ENCODE results near the gene SLC6A8. TPM values are rescaled to one million over a fixed set of nuclear protein-coding genes. Genes with fewer than 3 reads are reported as not detected.
"Not testable (repeated sequence)": the region's sequence is repeated elsewhere in the genome, so short reads cannot be mapped to it uniquely, and the experiment has no call there.

The SLC6A8 gene
- total and polyA plus RNA-seq, 4 experiments from 2014 or later: 0.11 to 1.4 (median 0.53) TPM

DNA sequence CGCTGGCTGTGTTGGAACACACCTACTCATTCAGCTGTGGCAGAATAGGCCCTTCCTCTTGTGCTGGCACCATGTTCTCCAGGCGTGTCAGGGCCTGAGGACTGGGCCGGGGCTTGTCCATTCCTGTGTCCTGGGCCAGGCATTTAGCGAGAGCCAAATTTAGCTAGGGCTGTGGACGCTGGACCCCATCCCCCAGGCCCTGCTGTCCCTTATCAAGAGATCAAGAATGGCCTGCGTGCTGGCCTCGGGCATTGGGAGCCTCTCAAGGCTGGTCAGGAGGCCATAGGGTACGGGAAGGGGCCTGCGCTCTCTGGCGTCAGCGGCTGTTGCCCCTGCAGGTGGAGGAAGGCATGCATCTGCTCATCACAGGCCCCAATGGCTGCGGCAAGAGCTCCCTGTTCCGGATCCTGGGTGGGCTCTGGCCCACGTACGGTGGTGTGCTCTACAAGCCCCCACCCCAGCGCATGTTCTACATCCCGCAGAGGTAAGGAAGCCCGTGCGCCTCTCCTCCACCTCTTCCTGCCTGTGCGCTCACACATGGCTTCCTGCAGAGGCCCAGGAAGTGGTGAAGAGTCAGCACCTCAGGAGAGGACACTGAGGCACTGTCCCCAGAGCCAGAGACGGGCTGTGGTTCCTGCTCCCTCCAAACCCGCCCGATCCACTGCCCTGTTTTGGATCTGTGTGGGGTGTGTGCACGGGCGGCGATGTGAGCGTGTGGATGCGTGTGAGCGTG lies 52.2 kb downstream of the SLC6A8 start:
- DNase-seq: peak in 3 of 5 donors; percentile 31 to 37 (median 32)
- Mint-ChIP-seq H3K27me3 (no peaks in the 10 kb centered on the region), H3K9me3 (no peaks in the 10 kb centered on the region), H3K36me3 (peaks cover 5 to 7% of the 10 kb centered on the region in 2 donors), H3K4me3 (peak overlapping the region; percentile 60 to 83 (median 80)), H3K27ac (peak overlapping the region in 4 of 7 donors; percentile 60 to 88 (median 73)), H3K4me1 (peaks cover 13 to 36% (median 19%) of the 10 kb centered on the region in 4 donors)
- intact Hi-C loops (cut with micrococcal nuclease): no loop called here
- H3K4me1 ChIP-seq (ENCODE audit: insufficient read depth, low read length): peaks cover 20% of the 10 kb centered on the region
- no peaks in the 10 kb centered on the region for H3K9me3 ChIP-seq (ENCODE audit: control insufficient read depth in 1 of 2, low read length in 2 of 2)
- peak overlapping the region in 1 of 2 donors; percentile 14 for H3K4me3 ChIP-seq (ENCODE audit: low read length in 2 of 2)
- H3K36me3 ChIP-seq (ENCODE audit: insufficient read depth, low read length): no peaks in the 10 kb centered on the region
- POLR2A ChIA-PET (ENCODE audit: partially characterized antibody): interaction anchor here (1.0 to 1.3 kb wide), 3 partner anchors 55 to 196 kb away, joined by 3 read pairs; partner anchors contain the start of genes IDH3G and SSR4
- CTCF ChIA-PET (ENCODE audit: partially characterized antibody): no interaction called here
- peak overlapping the region; percentile 14 for H3K27ac ChIP-seq (ENCODE audit: low read depth, low read length)
- no peaks in the 10 kb centered on the region for H3K27me3 ChIP-seq (ENCODE audit: insufficient read depth, low read length)

DNA sequence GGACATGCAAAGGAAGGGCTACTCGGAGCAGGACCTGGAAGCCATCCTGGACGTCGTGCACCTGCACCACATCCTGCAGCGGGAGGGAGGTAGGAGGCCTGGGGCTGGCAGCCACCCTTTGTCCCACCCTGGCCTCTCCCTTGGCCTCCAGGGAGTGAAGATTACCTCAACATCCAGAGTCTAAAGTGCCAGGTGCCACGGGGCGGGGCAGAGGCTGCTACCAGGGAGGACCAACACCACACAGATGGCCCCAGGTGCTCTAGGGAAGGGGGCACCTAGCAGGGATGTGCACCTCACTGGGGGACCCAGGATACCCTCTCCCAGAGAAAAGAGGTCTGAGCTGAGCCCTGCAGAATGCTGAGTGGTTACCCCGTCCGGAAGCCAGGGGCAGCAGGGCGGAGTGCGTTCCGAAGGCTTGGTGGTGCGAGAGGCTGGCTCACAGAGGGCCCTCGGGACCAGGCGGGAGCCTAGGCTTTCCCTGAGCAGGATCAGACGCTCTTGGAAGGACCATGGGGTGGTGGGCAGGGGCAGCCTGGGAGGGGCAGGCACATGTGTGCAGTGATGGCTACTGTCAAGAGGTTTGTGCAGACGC lies 53.0 kb downstream of the SLC6A8 start:
- Histone ChIP-seq H3K27me3 (ENCODE audit: insufficient read depth, low read length) (no peaks in the 10 kb centered on the region), H3K4me1 (ENCODE audit: insufficient read depth, low read length) (peaks cover 16% of the 10 kb centered on the region), H3K27ac (ENCODE audit: low read depth, low read length) (no peak overlapping the region), H3K36me3 (ENCODE audit: insufficient read depth, low read length) (no peaks in the 10 kb centered on the region), H3K9me3 (ENCODE audit: control insufficient read depth in 1 of 2, low read length in 2 of 2) (no peaks in the 10 kb centered on the region), H3K4me3 (ENCODE audit: low read length in 2 of 2) (no peak overlapping the region)
- intact Hi-C loops (cut with micrococcal nuclease): no loop called here
- H3K9me3 Mint-ChIP-seq: no peaks in the 10 kb centered on the region
- H3K4me1 Mint-ChIP-seq: peaks cover 6 to 28% (median 11%) of the 10 kb centered on the region in 4 donors
- H3K27me3 Mint-ChIP-seq: no peaks in the 10 kb centered on the region
- H3K4me3 Mint-ChIP-seq: peak overlapping the region; percentile 48 to 83 (median 80)
- H3K27ac Mint-ChIP-seq: peak overlapping the region in 3 of 7 donors; percentile 60 to 88 (median 78)
- ChIA-PET POLR2A (ENCODE audit: partially characterized antibody) (interaction anchor here (1.0 to 1.3 kb wide), 2 partner anchors 54 to 195 kb away, joined by 3 read pairs; partner anchors contain the start of genes IDH3G and SSR4), CTCF (ENCODE audit: partially characterized antibody) (no interaction called here)
- no peak for DNase-seq
- peaks cover 0 to 3% of the 10 kb centered on the region in 2 donors for H3K36me3 Mint-ChIP-seq

DNA sequence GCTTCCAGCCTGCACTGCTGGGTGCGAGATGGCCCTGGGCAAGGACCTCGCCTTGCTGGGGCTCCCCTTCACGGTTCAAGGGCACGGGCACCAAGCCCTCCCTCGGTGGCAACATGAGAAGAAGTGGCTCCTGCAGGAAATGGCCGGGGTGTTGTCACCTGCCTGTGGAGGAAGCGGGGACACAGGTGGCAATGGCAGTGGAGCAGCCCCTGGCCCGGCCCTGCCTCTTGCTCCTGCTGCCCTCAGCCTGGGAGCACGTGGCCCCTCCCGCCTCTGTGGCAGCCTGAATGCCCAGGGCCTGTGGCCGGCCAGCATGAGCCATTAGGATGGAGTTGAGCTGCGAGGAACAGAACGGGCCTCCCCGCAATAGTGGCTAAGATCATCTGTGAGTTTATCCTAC lies 53.7 kb downstream of the SLC6A8 start:
- Mint-ChIP-seq H3K4me3 (peak overlapping the region in 4 of 8 donors; percentile 62 to 83 (median 74)), H3K27me3 (peaks cover 0 to 1% of the 10 kb centered on the region in 2 donors), H3K9me3 (peaks cover 0 to 2% (median 0%) of the 10 kb centered on the region in 8 donors), H3K27ac (peak overlapping the region in 2 of 7 donors; percentile 70 to 77), H3K4me1 (peaks cover 6 to 28% (median 12%) of the 10 kb centered on the region in 4 donors), H3K36me3 (peaks cover 0 to 2% of the 10 kb centered on the region in 2 donors)
- Histone ChIP-seq H3K4me3 (ENCODE audit: low read length in 2 of 2) (no peak overlapping the region), H3K4me1 (ENCODE audit: insufficient read depth, low read length) (peaks cover 16% of the 10 kb centered on the region), H3K27me3 (ENCODE audit: insufficient read depth, low read length) (no peaks in the 10 kb centered on the region), H3K9me3 (ENCODE audit: control insufficient read depth in 1 of 2, low read length in 2 of 2) (no peaks in the 10 kb centered on the region), H3K36me3 (ENCODE audit: insufficient read depth, low read length) (no peaks in the 10 kb centered on the region), H3K27ac (ENCODE audit: low read depth, low read length) (no peak overlapping the region)
- ChIA-PET CTCF (ENCODE audit: partially characterized antibody) (no interaction called here), POLR2A (ENCODE audit: partially characterized antibody) (interaction anchor here (1.0 kb wide), 1 partner anchor 194 kb away, joined by 3 read pairs; no protein-coding TSS in a partner anchor)
- intact Hi-C loops (cut with micrococcal nuclease): no loop called here
- no peak for DNase-seq

DNA sequence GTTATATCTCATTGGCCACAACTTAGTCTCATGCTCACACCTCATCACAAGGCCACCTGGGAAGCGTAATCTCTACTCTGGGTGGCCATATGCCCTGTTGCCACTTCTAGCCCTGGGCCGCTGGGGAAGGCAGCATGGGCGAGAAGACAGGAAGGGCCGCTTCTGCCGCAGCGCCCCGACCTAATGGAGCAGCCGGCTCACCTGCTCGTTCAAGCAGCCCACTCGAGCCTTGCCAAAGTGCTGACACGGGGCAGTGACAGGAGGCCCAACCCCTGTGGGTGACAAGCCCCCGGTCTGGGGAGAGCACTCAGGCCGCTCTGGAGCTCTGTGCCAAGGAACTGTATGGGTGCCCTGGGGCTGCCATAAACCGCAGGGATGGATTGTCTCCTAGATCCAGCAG lies 54.4 kb downstream of the SLC6A8 start:
- peak overlapping the region in 1 of 7 donors; percentile 41 for H3K27ac Mint-ChIP-seq
- CTCF ChIA-PET (ENCODE audit: partially characterized antibody); intact Hi-C loops (cut with micrococcal nuclease): not testable (repeated sequence)

DNA sequence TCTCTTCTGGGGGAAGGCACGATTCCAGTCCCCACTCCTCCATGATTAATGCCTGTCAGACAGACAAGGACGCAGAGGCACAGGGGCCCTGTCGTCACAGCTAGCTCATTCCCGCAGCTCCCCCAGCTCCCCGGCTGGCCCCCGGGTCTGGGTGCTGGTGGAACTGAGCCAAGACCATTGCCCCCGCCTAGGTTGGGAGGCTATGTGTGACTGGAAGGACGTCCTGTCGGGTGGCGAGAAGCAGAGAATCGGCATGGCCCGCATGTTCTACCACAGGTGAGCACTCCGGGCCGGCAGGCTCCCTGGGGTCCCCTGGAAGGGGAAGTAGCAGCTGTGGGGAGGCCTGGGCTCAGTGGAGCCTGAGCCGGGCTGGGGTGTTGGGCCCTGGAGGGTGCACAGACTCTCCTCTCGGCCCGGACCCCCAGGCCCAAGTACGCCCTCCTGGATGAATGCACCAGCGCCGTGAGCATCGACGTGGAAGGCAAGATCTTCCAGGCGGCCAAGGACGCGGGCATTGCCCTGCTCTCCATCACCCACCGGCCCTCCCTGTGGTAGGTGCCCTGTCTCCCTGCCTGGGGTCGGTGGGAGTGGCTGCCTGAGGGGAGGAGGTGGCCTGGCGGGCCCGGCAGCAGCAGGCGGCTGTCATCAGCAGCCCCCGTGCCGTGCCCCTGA lies 55.2 kb downstream of the SLC6A8 start:
- not testable (repeated sequence) for H3K27ac Mint-ChIP-seq, H3K36me3 Mint-ChIP-seq

More for the DNA sequence above, 54.4 kb downstream of the SLC6A8 start:
- H3K36me3 Mint-ChIP-seq; H3K27me3 Mint-ChIP-seq; H3K36me3 ChIP-seq (ENCODE audit: insufficient read depth, low read length); H3K27ac ChIP-seq (ENCODE audit: low read depth, low read length); H3K4me3 ChIP-seq (ENCODE audit: low read length in 2 of 2); DNase-seq; H3K27me3 ChIP-seq (ENCODE audit: insufficient read depth, low read length); POLR2A ChIA-PET (ENCODE audit: partially characterized antibody); H3K9me3 ChIP-seq (ENCODE audit: control insufficient read depth in 1 of 2, low read length in 2 of 2); H3K9me3 Mint-ChIP-seq: not testable (repeated sequence)
- H3K4me1 Mint-ChIP-seq: peaks cover 6 to 28% (median 12%) of the 10 kb centered on the region in 4 donors
- peaks cover 16% of the 10 kb centered on the region for H3K4me1 ChIP-seq (ENCODE audit: insufficient read depth, low read length)
- peak overlapping the region in 2 of 8 donors; percentile 46 to 55 for H3K4me3 Mint-ChIP-seq

DNA sequence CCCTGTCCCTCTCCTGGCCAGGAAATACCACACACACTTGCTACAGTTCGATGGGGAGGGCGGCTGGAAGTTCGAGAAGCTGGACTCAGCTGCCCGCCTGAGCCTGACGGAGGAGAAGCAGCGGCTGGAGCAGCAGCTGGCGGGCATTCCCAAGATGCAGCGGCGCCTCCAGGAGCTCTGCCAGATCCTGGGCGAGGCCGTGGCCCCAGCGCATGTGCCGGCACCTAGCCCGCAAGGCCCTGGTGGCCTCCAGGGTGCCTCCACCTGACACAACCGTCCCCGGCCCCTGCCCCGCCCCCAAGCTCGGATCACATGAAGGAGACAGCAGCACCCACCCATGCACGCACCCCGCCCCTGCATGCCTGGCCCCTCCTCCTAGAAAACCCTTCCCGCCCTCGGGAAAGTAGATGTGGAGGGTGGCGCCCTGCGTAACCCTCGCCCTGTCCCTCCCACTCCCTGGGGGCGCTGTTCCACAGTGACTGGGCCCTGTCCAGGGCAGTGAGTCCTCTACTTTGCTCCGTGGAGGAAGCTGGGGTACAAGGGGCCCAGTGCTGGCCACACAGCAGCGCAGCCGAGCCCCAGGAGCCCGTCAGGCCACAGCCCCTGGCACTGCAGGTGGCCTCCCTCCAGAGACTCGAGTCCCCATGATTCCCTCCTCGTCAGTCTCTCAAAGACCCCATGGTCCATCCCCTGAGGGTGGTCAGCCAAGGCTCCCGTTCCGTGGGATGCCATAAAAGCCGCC lies 55.9 kb downstream of the SLC6A8 start:
- H3K4me3 Mint-ChIP-seq; CTCF ChIA-PET (ENCODE audit: partially characterized antibody); H3K36me3 ChIP-seq (ENCODE audit: insufficient read depth, low read length); H3K36me3 Mint-ChIP-seq; H3K27ac Mint-ChIP-seq; H3K27me3 ChIP-seq (ENCODE audit: insufficient read depth, low read length); POLR2A ChIA-PET (ENCODE audit: partially characterized antibody); H3K27ac ChIP-seq (ENCODE audit: low read depth, low read length); H3K9me3 ChIP-seq (ENCODE audit: control insufficient read depth in 1 of 2, low read length in 2 of 2); H3K27me3 Mint-ChIP-seq; H3K4me3 ChIP-seq (ENCODE audit: low read length in 2 of 2); H3K9me3 Mint-ChIP-seq; intact Hi-C loops (cut with micrococcal nuclease); DNase-seq: not testable (repeated sequence)
- peaks cover 6 to 25% (median 12%) of the 10 kb centered on the region in 4 donors for H3K4me1 Mint-ChIP-seq
- peaks cover 16% of the 10 kb centered on the region for H3K4me1 ChIP-seq (ENCODE audit: insufficient read depth, low read length)

More for the DNA sequence above, 55.2 kb downstream of the SLC6A8 start:
- DNase-seq; H3K27ac ChIP-seq (ENCODE audit: low read depth, low read length); POLR2A ChIA-PET (ENCODE audit: partially characterized antibody); CTCF ChIA-PET (ENCODE audit: partially characterized antibody); H3K36me3 ChIP-seq (ENCODE audit: insufficient read depth, low read length); H3K9me3 ChIP-seq (ENCODE audit: control insufficient read depth in 1 of 2, low read length in 2 of 2); H3K27me3 Mint-ChIP-seq; intact Hi-C loops (cut with micrococcal nuclease); H3K4me3 Mint-ChIP-seq; H3K27me3 ChIP-seq (ENCODE audit: insufficient read depth, low read length); H3K9me3 Mint-ChIP-seq; H3K4me3 ChIP-seq (ENCODE audit: low read length in 2 of 2): not testable (repeated sequence)
- H3K4me1 Mint-ChIP-seq: peaks cover 6 to 28% (median 12%) of the 10 kb centered on the region in 4 donors
- peaks cover 16% of the 10 kb centered on the region for H3K4me1 ChIP-seq (ENCODE audit: insufficient read depth, low read length)
